H9 (cell line): Measurements from ENCODE around the gene DPP7. TPM values are rescaled to one million over a fixed set of nuclear protein-coding genes. Genes with fewer than 3 reads are reported as not detected.

Source experiments
- DNase-seq: peaks from one replicate; pipeline ENCODE4 v3.0.0-alpha.2; 2017
- H2AFZ ChIP-seq: one replicate; pipeline ENCODE4 v1.6.1; 2013; ENCODE audit warnings: mild to moderate bottlenecking, low read length, control low read depth, moderate library complexity
- H2AK5ac ChIP-seq: 2 replicates; pipeline ENCODE4 v1.6.1; 2013; ENCODE audit warnings: low read length, control low read depth, mixed read lengths; ENCODE audit not compliant: insufficient read length
- H2BK120ac ChIP-seq: one replicate; pipeline ENCODE4 v1.6.1; 2013; ENCODE audit warnings: low read depth, mild to moderate bottlenecking, low read length, control low read depth, inconsistent platforms; ENCODE audit not compliant: poor library complexity, severe bottlenecking
- H2BK12ac ChIP-seq: 2 replicates; pipeline ENCODE4 v1.6.1; 2013; ENCODE audit warnings: low read length, control low read depth, mixed read lengths, low read depth; ENCODE audit not compliant: insufficient read length
- H2BK15ac ChIP-seq: 2 replicates; pipeline ENCODE4 v1.6.1; 2013; ENCODE audit warnings: low read depth, low read length, control low read depth
- H2BK20ac ChIP-seq: one replicate; pipeline ENCODE4 v1.6.1; 2013; ENCODE audit warnings: low read depth, mild to moderate bottlenecking, low read length, control low read depth, inconsistent platforms; ENCODE audit not compliant: poor library complexity, severe bottlenecking
- H2BK5ac ChIP-seq: 2 replicates; pipeline ENCODE4 v1.6.1; 2013; ENCODE audit warnings: low read length, control low read depth, mixed read lengths; ENCODE audit not compliant: insufficient read length
- H3K14ac ChIP-seq: 2 replicates; pipeline ENCODE4 v1.6.1; 2013; ENCODE audit warnings: low read length, control low read depth; ENCODE audit not compliant: insufficient read depth
- H3K18ac ChIP-seq: 2 replicates; pipeline ENCODE4 v1.6.1; 2013; ENCODE audit warnings: low read depth, mild to moderate bottlenecking, mixed read lengths, low read length, control low read depth; ENCODE audit not compliant: insufficient read length
- H3K23ac ChIP-seq: 2 replicates; pipeline ENCODE4 v1.6.1; 2013; ENCODE audit warnings: low read length, control low read depth, mixed read lengths, low read depth; ENCODE audit not compliant: insufficient read length
- H3K23me2 ChIP-seq: 2 replicates; pipeline ENCODE4 v1.6.1; 2013; ENCODE audit warnings: low read depth, mild to moderate bottlenecking, mixed read lengths, low read length, control low read depth; ENCODE audit not compliant: insufficient read length, poor library complexity, severe bottlenecking
- H3K27ac ChIP-seq: 2 replicates; pipeline ENCODE4 v1.5.1; 2013; ENCODE audit warnings: low read length, control low read depth, mixed read lengths, low read depth; ENCODE audit not compliant: insufficient read length
- H3K27me3 ChIP-seq: 2 replicates; pipeline ENCODE4 v1.6.1; 2013; ENCODE audit warnings: low read length, control low read depth, inconsistent platforms; ENCODE audit not compliant: insufficient read depth
- H3K4ac ChIP-seq: 2 replicates; pipeline ENCODE4 v1.6.1; 2013; ENCODE audit warnings: low read depth, mild to moderate bottlenecking, control low read depth, inconsistent platforms, low read length, moderate library complexity
- H3K4me1 ChIP-seq: 2 replicates; pipeline ENCODE4 v1.6.1; 2013; ENCODE audit warnings: low read length, control low read depth, inconsistent platforms; ENCODE audit not compliant: insufficient read depth
- H3K4me2 ChIP-seq: 2 replicates; pipeline ENCODE4 v1.6.1; 2013; ENCODE audit warnings: low read length, control low read depth, mixed read lengths; ENCODE audit not compliant: insufficient read length, insufficient read depth
- H3K56ac ChIP-seq: 2 replicates; pipeline ENCODE4 v1.6.1; 2013; ENCODE audit warnings: low read depth, mild to moderate bottlenecking, mixed read lengths, low read length, control low read depth; ENCODE audit not compliant: insufficient read length
- H3K79me1 ChIP-seq: 2 replicates; pipeline ENCODE4 v1.6.1; 2013; ENCODE audit warnings: low read depth, mild to moderate bottlenecking, moderate library complexity, low read length, control low read depth, inconsistent platforms; ENCODE audit not compliant: insufficient read depth, poor library complexity, severe bottlenecking
- H3K79me2 ChIP-seq: 2 replicates; pipeline ENCODE4 v1.6.1; 2013; ENCODE audit warnings: low read length, control low read depth, inconsistent platforms; ENCODE audit not compliant: insufficient read depth
- H3K9ac ChIP-seq: 2 replicates; pipeline ENCODE4 v1.6.1; 2013; ENCODE audit warnings: low read length, control low read depth, mixed read lengths; ENCODE audit not compliant: insufficient read length; ENCODE audit errors: extremely low read depth
- H3K9me3 ChIP-seq: one replicate; pipeline ENCODE4 v1.6.1; 2013; ENCODE audit warnings: low read depth, low read length, inconsistent platforms; ENCODE audit not compliant: control insufficient read depth
- H3T11ph ChIP-seq: one replicate; pipeline ENCODE4 v1.6.1; 2013; ENCODE audit warnings: mild to moderate bottlenecking, low read length, control low read depth, inconsistent platforms
- H4K20me1 ChIP-seq: one replicate; pipeline ENCODE4 v1.6.1; 2013; ENCODE audit not compliant: control insufficient read depth, insufficient read length, insufficient read depth
- H4K5ac ChIP-seq: 2 replicates; pipeline ENCODE4 v1.6.1; 2013; ENCODE audit warnings: low read depth, mild to moderate bottlenecking, mixed read lengths, low read length, control low read depth; ENCODE audit not compliant: insufficient read length
- H4K8ac ChIP-seq: replicated peaks from 2 replicates; pipeline ENCODE4 v1.6.1; 2013; ENCODE audit warnings: low read length, control low read depth, mixed read lengths, low read depth; ENCODE audit not compliant: insufficient read length
- H4K91ac ChIP-seq: 2 replicates; pipeline ENCODE4 v1.6.1; 2013; ENCODE audit warnings: low read depth, mild to moderate bottlenecking, moderate library complexity, mixed read lengths, low read length, control low read depth; ENCODE audit not compliant: insufficient read length
- H3K27ac Mint-ChIP-seq, 3 experiments: 2 replicates in 2 of 3; 3 replicates in 1 of 3; pipeline ENCODE4 v1.8.0; 2020 to 2021; ENCODE audit warnings: mixed read lengths in 3 of 3, mild to moderate bottlenecking in 1 of 3, moderate library complexity in 1 of 3
- H3K27me3 Mint-ChIP-seq: 2 replicates; pipeline ENCODE4 v1.8.0; 2021; ENCODE audit warnings: low read depth, mild to moderate bottlenecking, moderate library complexity, mixed read lengths
- H3K36me3 Mint-ChIP-seq, 3 experiments: 2 replicates in 2 of 3; 3 replicates in 1 of 3; pipeline ENCODE4 v1.8.0; 2020 to 2021; ENCODE audit warnings: low read depth in 3 of 3, mixed read lengths in 3 of 3; ENCODE audit not compliant: insufficient read depth in 1 of 3
- H3K4me1 Mint-ChIP-seq, 2 experiments: 2 replicates each; pipeline ENCODE4 v1.8.0; 2020; ENCODE audit warnings: mixed read lengths in 2 of 2
- H3K4me3 Mint-ChIP-seq, 2 experiments: 2 replicates in 1 of 2; 3 replicates in 1 of 2; pipeline ENCODE4 v1.8.0; 2020 to 2021; ENCODE audit warnings: mild to moderate bottlenecking in 2 of 2, mixed read lengths in 2 of 2, moderate library complexity in 1 of 2
- H3K9me3 Mint-ChIP-seq, 2 experiments: 2 replicates in 1 of 2; 3 replicates in 1 of 2; pipeline ENCODE4 v1.8.0; 2020; ENCODE audit warnings: mild to moderate bottlenecking in 2 of 2, mixed read lengths in 2 of 2, moderate library complexity in 1 of 2
- WGBS: extraction: QIAGEN DNeasy Blood & Tissue Kit; methylation state at CpG from one replicate; pipeline ENCODE4 v1.1.7; 2013; ENCODE audit warnings: missing lambda C conversion rate, low lambda C conversion rate, mixed read lengths; ENCODE audit not compliant: insufficient read length; ENCODE audit errors: extremely low coverage; 5-methylcytosine and 5-hydroxymethylcytosine counted together
- total RNA-seq: library from RNA; stranded (reverse); gene quantifications from 2 replicates; pipeline ENCODE4 v1.2.1, GENCODE V29; 2021
- TF ChIP-seq, protein P1 (sequence below): fragments of 200-600 bp; sonication (generic); conservative IDR thresholded peaks from 3 replicates; pipeline ENCODE4 v1.8.0; 2021; ENCODE audit warnings: antibody characterized with exemption, mild to moderate bottlenecking

DPP7 gene
- total RNA-seq, 1 experiment from 2014 or later: 29.4 TPM

DNA sequence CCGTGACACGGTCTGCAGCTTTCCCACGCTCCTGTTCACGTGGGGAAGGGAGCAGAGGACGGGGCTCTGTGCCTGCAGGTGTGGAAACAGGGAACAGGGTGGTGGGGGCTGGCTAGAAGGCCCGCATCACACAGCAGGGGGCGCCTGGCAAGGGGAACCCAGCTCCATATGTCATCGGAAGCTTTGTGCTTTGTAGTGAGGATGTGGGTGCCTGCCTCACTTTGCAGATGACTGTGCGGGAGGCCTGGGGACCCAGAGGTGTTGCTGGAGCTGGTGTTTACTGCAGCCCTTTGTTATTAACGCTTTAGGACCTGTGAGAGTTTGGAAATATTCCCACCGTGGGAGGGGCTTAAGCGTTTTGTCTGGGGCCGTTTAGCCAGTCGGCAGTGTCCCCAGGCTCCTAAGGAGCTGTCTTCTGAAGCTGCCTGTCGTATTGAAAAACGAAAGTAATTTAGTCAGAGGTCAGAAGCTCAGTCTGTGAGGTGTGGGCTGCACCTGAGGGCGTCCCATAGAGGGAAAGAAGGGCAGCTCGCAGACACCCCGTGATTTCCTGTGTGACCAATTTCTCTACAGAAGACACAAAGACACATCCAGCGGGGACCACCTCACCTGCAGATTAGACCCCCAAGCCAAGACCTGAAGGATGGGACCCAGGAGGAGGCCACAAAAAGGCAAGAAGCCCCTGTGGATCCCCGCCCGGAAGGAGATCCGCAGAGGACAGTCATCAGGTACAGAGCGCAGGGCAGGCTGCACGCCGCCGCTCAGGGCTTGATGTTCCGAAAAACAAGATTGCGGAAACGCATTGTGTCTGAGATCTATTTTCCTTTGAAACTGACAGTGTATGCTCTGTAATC, 18.6 kb downstream of the DPP7 start:
- Histone ChIP-seq H3K79me1 (no peaks in the 10 kb centered on the region), H3K4ac (no peak overlapping the region), H2BK5ac (no peak overlapping the region), H3K27me3 (no peaks in the 10 kb centered on the region), H3K23ac (no peak overlapping the region), H2BK15ac (no peak overlapping the region), H3K4me2 (no peak overlapping the region), H3K56ac (no peak overlapping the region), H3K79me2 (no peaks in the 10 kb centered on the region), H3K4me1 (no peaks in the 10 kb centered on the region), H3K9ac (no peak overlapping the region), H2AFZ (no peak overlapping the region), H3K9me3 (no peaks in the 10 kb centered on the region), H2BK20ac (no peak overlapping the region), H3K14ac (no peak overlapping the region; the same call in 1 of the 2 replicates), H3T11ph (no peak overlapping the region), H2BK12ac (no peak overlapping the region), H4K20me1 (no peaks in the 10 kb centered on the region), H4K5ac (no peak overlapping the region), H3K18ac (no peak overlapping the region), H4K91ac (no peak overlapping the region), H2BK120ac (no peak overlapping the region), H4K8ac (no peak overlapping the region), H3K27ac (no peak overlapping the region), H3K23me2 (no peaks in the 10 kb centered on the region), H2AK5ac (no peak overlapping the region)
- DNase-seq: no peak
- H3K4me3 Mint-ChIP-seq: no peak overlapping the region
- H3K27ac Mint-ChIP-seq: peak overlapping the region in 2 of 3 experiments; percentile 40 to 47; a peak in 2 of 7 replicates
- no peaks in the 10 kb centered on the region for H3K27me3 Mint-ChIP-seq
- H3K36me3 Mint-ChIP-seq: peaks cover 14 to 41% (median 27%) of the 10 kb centered on the region in 3 experiments
- no peaks in the 10 kb centered on the region for H3K9me3 Mint-ChIP-seq
- no peaks in the 10 kb centered on the region for H3K4me1 Mint-ChIP-seq
- TF ChIP-seq, protein P1, sequence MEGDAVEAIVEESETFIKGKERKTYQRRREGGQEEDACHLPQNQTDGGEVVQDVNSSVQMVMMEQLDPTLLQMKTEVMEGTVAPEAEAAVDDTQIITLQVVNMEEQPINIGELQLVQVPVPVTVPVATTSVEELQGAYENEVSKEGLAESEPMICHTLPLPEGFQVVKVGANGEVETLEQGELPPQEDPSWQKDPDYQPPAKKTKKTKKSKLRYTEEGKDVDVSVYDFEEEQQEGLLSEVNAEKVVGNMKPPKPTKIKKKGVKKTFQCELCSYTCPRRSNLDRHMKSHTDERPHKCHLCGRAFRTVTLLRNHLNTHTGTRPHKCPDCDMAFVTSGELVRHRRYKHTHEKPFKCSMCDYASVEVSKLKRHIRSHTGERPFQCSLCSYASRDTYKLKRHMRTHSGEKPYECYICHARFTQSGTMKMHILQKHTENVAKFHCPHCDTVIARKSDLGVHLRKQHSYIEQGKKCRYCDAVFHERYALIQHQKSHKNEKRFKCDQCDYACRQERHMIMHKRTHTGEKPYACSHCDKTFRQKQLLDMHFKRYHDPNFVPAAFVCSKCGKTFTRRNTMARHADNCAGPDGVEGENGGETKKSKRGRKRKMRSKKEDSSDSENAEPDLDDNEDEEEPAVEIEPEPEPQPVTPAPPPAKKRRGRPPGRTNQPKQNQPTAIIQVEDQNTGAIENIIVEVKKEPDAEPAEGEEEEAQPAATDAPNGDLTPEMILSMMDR: no peak
- WGBS: no CpG with 5 or more reads among the region's 30 CpGs
